WTC11 (cell line): Measurements from ENCODE around the gene ENGASE.

Source experiments
- ATF1 ChIP-seq: sonication (generic); formaldehyde crosslinking; IDR thresholded peaks from 2 replicates; pipeline ENCODE4 v1.8.1; 2023; ENCODE audit warnings: mild to moderate bottlenecking, moderate library complexity, missing genetic modification reagents
- ZNF281 ChIP-seq: sonication (generic); formaldehyde crosslinking; IDR thresholded peaks from 2 replicates; pipeline ENCODE4 v1.8.0; 2023; ENCODE audit warnings: mild to moderate bottlenecking, missing genetic modification reagents

GRCh38 chr17:79117905-79118487 is 43.4 kb downstream of the ENGASE start:
- TF ChIP-seq ZNF281 (CRISPR knock-in tag) (no peak), ATF1 (no peak)
